ACHN (cell line): ENCODE measurements around the gene SRP54.
"Not testable (repeated sequence)": the region's sequence is repeated elsewhere in the genome, so short reads cannot be mapped to it uniquely, and the experiment has no call there.

Experiments used
- DNase-seq: peaks from one replicate; pipeline ENCODE4 v3.0.0-alpha.2; 2015
- in situ Hi-C: cut with HindIII; loops from 2 replicates; pipeline ENCODE4 v1.10.0; 2017; ENCODE audit warnings: low sequenced_read_pairs, low pct_ligation_motif_present, low pct_unique_long_range_greater_than_20kb

Gene SRP54

GRCh38 chr14:35042632-35043031 lies 59.8 kb downstream of the SRP54 start:
- in situ Hi-C loops, result no loop called here
- DNase-seq, result no peak

- DNase-seq, result no peak
- in situ Hi-C loops, result no loop called here
Observed at GRCh38 chr14:35043046-35043445, 60.3 kb downstream of the SRP54 start.

GRCh38 chr14:35044939-35045797 lies 62.4 kb downstream of the SRP54 start:
- in situ Hi-C loops, result no loop called here
- peak; percentile 1 for DNase-seq

GRCh38 chr14:35045798-35046047 lies 62.9 kb downstream of the SRP54 start:
- peak; percentile 24 for DNase-seq
- in situ Hi-C loops, result no loop called here

GRCh38 chr14:35046048-35046750 lies 63.4 kb downstream of the SRP54 start, which contains the start of gene FAM177A1:
FAM177A1 (plus strand) TSS chr14:35046272; CDS start chr14:35046464, 192 bp downstream.
- peak; percentile 93 for DNase-seq
- in situ Hi-C loops, result no loop called here

- in situ Hi-C loops, result no loop called here
- peak; percentile 47 for DNase-seq
Observed at GRCh38 chr14:35046751-35047536, 64.2 kb downstream of the SRP54 start.

GRCh38 chr14:35047976-35048513 lies 65.3 kb downstream of the SRP54 start:
- no peak for DNase-seq
- in situ Hi-C loops, result no loop called here

- no peak for DNase-seq
- in situ Hi-C loops, result no loop called here
Observed at GRCh38 chr14:35050652-35051051, 67.9 kb downstream of the SRP54 start.

GRCh38 chr14:35051796-35052195 lies 69.0 kb downstream of the SRP54 start:
- DNase-seq, result no peak
- in situ Hi-C loops, result no loop called here

- DNase-seq, result no peak
- in situ Hi-C loops, result no loop called here
Observed at GRCh38 chr14:35052637-35053036, 69.8 kb downstream of the SRP54 start.

GRCh38 chr14:35061113-35061791 lies 78.5 kb downstream of the SRP54 start:
- in situ Hi-C loops, DNase-seq: not testable (repeated sequence)

GRCh38 chr14:35065731-35066130 lies 82.9 kb downstream of the SRP54 start:
- DNase-seq, in situ Hi-C loops: not testable (repeated sequence)

- no peak for DNase-seq
- in situ Hi-C loops, result no loop called here
Observed at GRCh38 chr14:35068238-35069012, 85.6 kb downstream of the SRP54 start.

GRCh38 chr14:35072226-35072625 lies 89.4 kb downstream of the SRP54 start:
- in situ Hi-C loops, result no loop called here
- no peak for DNase-seq

GRCh38 chr14:35073486-35073885 lies 90.7 kb downstream of the SRP54 start:
- in situ Hi-C loops, result no loop called here
- DNase-seq, result no peak

GRCh38 chr14:35078082-35078481 lies 95.3 kb downstream of the SRP54 start:
- in situ Hi-C loops, result no loop called here
- no peak for DNase-seq
